Activated CD8-positive, alpha-beta memory T cell treated with anti-CD3 and anti-CD28 coated beads, Interleukin-2, amount 50 U/mL, for 4 hours (primary cell): Measurements from ENCODE around the gene CEMP1.
A peak's percentile ranks its signal among the peaks of the same experiment; 100 is the strongest.

Source experiments
- DNase-seq: peaks from one replicate; pipeline ENCODE4 v3.0.0-alpha.2; 2020

Gene CEMP1

DNA sequence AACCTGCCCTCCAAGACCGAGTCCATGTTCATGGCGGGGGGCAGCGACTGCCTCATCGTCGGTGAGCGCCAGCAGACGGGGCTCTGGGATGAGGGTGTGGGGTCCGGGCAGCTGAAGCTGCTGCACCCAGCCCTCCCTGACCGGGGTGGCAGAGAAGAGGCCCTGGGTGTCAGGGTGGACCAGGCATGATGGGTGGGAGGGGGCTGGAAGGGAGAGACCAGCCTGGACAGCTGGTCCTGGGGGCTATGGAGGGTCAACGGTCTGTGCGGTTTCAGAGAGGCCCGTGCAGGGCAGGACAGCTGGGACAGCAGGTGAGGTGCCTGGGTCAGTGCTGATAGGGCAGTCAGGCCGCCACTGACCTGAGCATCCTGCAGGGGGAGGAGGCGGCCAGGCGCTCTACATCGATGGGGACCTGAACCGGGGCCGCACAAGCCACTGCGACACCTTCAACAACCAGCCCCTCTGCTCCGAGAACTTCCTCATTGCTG lies 30.7 kb downstream of the CEMP1 start:
- no peak for DNase-seq

DNA sequence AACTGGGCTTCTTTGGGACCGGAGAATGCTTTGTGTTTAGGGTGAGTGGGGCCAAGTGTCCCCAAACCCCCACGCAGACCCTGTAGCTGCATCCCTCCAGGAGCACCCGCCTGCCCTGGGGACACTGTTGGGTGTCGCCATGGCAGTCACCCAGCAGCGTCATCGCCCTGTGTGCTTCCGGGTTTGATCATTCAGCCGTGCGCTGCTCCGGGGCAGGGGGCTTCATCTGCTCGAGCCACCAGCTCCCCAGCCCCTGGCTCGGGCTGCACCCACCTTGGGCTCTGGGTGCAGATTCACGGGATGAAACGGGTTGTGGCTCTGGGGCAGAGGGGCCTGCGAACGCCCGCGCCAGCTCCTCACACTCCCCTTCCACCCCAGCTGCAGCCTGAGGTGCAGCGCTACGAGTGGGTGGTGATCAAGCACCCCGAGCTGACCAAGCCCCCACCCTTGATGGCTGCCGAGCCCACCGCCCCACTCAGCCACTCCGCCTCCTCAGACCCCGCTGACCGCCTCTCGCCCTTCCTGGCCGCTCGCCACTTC lies 31.2 kb downstream of the CEMP1 start:
- DNase-seq = no peak

- DNase-seq = no peak
Measured at GRCh38 chr16:2499454-2499853, 31.8 kb downstream of the CEMP1 start.

DNA sequence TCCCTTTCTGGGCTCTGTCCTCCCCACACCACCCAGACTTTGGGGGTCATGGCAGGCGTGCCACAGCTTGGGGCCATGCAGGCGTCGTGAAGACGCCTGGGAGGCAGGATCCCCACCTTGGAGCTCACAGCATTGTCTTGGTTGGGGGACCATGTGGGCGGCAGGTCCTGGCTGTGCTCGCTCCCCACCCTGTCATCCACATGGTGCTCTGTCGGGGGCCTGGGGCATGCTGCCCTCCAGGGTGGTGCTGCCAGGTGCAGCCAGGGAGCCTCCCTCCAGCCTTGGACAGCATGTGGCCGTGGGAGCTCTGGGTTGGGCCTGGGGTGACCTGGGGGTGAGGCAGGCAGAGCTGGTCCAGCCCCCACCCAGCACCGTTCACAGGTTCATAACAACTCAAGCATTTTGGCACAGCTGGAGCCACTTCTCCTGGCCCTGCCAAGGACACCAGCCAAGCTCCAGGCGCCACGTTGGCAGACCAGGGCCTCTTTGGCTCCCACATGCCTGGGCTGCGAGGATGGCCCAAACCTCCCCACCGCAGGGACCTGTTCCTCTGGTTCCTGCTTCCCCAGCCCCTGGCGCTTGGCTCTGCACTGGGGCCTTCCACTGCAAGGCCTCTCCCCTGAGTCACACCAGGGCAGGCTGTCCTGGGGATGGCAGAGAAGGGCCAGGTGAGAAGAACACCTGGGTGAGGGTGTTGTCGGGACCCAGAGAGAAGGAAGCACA lies 32.5 kb downstream of the CEMP1 start:
- no peak for DNase-seq

GRCh38 chr16:2497695-2498484 lies 33.3 kb downstream of the CEMP1 start:
- DNase-seq = no peak

GRCh38 chr16:2497116-2497630 lies 34.0 kb downstream of the CEMP1 start:
- DNase-seq = no peak

GRCh38 chr16:2496223-2497115 lies 34.7 kb downstream of the CEMP1 start:
- DNase-seq = no peak

DNA sequence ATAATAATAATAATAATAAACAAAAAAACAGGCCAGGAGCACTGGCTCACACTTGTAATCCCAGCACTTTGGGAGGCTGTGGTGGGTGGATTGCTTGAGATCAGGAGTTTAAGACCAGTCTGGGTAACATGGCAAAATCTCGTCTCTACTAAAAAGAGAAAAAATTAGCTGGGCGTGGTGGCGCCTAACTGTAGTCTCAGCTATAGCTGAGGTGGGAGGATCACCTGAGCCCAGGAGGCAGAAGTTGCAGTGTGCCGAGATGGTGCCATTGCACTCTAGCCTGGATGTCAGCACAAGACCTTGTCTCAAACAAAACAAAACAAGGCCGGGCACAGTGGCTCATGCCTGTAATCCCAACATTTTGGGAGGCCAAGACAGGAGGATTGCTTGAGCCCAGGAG lies 36.2 kb downstream of the CEMP1 start:
- DNase-seq = no peak

- no peak for DNase-seq
Measured at GRCh38 chr16:2494616-2495015, 36.6 kb downstream of the CEMP1 start.

DNA sequence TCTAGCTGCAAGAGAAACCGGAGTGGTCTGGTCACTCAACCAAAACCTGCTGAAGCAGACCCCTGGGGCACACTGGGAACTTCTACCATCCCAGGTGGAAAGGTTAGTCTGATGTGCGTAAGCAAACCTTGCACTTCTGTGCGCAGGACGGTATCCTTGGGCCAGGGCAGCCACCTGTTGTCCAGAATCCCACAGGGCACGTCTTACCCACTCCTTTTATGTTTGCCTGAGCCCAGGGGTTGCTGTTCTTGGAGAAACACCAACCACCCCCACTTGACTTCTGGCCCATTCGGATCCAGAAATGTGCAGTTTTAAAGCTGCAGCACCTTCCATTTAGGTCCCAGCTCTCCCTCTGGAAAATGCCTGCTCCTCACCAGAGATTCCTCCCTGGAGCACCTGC lies 37.6 kb downstream of the CEMP1 start:
- no peak for DNase-seq

GRCh38 chr16:2492292-2492691 lies 38.9 kb downstream of the CEMP1 start:
- no peak for DNase-seq

DNA sequence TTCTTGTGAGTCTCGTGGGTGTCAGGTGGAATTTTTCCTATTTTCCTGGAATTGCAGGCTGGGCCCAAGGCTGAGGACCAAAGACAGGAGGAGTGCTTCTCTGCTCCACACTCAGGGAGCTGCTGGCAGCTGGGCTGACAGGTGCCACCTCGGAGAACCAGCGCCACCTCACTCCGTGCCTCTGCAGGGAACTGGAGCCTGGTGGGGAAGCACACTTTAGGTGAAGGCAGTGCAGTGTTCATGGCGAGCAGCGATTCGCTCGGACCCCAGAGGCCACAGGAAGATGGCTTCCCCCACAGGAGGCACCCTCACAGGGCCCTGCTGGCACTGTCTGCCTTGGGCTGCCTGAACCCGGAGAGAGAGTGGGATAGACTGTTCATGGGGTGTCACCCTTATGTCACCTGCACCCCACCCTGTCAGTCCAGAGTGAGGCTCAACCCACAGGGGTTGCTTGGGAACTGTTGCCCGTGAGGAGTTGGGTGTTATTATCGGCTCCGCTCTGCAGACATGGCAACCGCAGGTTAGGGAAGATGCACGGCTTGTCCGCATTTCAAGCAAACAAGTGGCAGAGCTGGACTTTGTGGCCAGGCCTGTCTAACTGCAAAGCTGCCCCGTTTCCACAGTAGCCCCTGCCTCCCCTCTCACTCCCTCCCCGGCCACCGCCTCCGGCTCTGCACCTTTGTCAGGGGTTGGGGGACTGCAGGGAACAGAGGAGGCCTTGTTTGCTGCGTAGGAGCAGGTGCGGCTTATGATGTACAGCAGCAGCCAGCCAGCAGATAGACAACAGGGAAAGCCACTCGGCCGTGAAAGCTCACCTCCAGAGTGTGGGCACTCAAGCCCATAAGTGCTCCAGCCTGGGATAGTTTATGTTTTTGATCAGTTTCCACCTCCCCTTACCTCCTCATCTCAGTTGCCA lies 40.8 kb downstream of the CEMP1 start:
- no peak for DNase-seq

DNA sequence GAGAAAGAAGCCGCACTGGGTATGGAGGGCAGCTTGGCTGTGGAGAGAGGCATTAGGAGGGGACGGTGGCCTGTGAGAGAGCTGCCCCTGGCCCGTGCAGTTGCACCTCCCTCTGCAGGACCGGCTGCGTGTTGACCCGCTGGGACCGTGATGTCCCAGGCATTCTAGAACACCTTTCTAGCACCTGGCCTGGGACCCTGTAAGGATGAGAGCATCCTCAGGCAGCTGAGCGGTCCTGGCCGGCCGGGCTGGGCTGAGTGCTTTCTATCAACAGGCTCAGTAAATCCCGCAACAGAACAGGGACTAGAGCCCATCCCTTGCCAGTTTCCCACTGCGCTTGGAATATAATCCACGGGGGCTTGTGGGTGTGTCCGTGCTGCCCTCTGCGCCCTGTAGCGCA lies 41.6 kb downstream of the CEMP1 start:
- DNase-seq = no peak

DNA sequence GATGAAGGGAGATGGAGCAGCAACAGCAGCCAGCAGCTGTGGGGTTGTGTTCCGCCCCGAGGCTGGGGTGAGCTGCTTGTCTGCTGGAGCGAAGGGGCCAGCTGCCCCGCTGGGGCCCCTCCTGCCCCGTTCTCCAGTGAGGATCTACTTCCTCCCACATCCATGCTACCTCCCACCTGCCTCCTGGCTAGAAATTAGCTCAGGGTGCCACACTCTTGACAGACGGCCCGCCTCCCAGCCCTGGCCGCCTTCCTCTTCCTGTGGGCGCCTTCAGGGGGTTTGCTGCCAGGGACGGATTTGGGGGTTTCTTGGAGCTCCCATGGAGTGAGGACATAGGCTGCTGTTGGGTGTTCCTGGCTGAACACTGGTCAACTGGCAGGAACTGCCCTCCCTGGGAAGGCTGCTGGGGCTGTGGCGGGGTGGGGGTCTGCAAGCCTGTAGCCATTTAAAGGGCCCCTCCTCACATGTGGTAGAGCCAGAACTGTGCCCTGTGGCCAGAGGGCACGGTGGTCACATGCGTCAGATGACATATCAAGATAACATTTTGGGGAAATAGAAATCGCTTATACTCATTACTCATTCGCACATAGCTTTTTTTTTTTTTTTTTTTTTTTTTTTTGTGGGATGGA lies 43.2 kb downstream of the CEMP1 start:
- no peak for DNase-seq

GRCh38 chr16:2487517-2487842 lies 43.7 kb downstream of the CEMP1 start:
- no peak for DNase-seq

DNA sequence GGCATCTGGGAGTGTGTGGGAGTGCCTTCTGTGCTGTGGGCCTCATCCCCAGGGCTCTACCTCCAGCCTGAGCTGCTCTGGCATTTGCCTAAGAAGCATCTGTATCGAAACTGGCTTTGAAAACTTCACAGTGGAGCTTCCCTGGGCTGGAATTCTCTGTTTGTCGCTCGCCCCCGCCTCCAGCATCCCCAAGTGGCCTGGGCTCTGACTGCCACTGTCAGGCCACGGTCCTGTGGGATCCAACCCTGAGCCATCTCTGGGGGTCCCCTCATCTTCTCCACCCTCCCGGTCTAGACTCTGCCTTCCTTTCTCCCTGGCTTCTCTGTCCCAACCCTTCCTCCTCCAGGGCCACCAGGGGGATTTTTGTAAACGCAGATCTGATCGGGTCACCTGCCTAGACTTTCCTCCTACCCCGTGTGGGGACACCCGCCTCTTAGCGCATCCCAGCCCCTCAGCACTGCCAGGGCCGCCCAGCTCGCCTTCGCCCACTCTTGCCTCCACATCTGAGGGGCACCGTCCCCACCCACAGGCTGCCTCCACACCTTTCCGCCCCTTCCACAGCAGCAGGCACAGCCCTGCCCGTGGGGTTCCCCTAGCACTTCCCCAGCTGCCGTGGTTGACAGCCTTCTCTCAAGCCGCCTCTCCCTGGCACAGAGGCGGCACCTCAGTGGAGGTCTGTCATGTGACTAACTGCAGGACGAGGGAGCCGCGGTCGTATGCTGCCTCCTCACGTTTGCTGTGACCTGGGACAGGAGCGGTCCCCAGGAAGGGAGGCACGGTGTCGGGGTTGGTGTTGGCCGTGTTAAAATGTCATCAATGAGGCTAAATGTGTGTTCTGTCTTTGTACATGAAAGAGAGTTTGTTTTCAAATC lies 44.3 kb downstream of the CEMP1 start:
- DNase-seq = peak; percentile 78

DNA sequence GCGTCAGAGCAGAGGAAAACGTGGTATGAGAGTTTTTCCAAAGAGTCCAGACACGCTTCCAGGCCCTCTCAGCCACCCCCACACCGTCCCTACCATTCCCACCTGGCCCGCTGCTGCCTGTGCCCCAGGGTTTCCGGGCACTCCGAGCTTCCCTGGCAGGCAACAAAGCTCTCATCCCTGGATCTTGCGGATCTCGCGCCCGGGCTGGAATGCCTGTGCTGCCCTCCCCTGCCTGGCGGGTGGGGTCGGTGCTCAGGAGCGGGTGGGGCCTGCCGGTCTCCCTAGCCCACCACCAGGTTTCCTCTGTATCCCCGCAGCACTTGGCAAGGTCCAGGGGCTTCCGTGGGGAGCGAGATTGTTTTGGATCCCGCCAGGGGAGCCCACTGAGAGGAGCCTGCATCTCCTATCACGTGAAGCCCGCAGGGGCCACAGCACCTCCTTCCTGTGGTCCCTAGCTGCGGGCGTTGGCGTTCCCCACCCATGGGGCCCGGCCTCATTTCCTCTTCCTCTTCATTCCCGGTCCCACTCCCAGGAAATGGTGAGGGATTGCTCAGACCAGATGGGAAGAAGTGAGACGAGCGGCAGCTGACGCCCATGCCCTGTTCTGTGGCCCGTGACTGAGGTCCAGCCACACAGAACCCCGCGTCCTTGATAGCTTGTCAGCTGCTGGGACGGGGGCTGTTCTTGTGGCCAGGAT lies 45.2 kb downstream of the CEMP1 start:
- DNase-seq = no peak

DNA sequence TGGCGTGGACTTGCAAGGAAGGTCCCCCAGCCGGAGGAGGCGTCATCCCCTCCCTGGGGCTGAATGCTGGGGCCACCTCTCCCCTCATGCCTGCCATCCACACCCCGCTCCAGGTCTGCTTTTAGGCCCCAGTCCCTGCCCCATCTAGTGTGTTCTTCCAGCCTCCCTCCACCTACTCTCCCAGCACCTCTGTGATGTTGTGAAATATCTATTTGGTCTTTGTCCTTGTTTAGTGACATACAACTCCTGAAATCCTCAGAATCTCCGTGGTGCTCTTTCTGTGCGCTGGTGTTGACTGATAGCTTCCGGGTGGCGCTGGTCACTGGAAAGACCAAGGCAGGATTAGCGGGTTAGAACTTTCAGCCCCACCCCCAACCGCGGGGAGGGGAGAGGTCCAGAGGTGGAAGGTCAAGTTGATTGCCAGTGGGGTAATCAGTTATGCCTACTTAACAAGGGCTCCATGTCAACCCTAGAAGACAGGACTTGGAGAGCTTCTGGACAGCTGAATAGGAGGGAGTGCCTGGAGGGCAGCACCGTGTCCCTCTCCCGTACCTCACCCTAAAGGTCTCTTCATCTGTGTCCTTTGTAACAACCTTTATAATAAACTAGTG lies 46.2 kb downstream of the CEMP1 start:
- no peak for DNase-seq
